ENCODE measurements around the gene GKAP1.
"Not testable (repeated sequence)": the region's sequence is repeated elsewhere in the genome, so short reads cannot be mapped to it uniquely, and the experiment has no call there.

The GKAP1 gene

DNA sequence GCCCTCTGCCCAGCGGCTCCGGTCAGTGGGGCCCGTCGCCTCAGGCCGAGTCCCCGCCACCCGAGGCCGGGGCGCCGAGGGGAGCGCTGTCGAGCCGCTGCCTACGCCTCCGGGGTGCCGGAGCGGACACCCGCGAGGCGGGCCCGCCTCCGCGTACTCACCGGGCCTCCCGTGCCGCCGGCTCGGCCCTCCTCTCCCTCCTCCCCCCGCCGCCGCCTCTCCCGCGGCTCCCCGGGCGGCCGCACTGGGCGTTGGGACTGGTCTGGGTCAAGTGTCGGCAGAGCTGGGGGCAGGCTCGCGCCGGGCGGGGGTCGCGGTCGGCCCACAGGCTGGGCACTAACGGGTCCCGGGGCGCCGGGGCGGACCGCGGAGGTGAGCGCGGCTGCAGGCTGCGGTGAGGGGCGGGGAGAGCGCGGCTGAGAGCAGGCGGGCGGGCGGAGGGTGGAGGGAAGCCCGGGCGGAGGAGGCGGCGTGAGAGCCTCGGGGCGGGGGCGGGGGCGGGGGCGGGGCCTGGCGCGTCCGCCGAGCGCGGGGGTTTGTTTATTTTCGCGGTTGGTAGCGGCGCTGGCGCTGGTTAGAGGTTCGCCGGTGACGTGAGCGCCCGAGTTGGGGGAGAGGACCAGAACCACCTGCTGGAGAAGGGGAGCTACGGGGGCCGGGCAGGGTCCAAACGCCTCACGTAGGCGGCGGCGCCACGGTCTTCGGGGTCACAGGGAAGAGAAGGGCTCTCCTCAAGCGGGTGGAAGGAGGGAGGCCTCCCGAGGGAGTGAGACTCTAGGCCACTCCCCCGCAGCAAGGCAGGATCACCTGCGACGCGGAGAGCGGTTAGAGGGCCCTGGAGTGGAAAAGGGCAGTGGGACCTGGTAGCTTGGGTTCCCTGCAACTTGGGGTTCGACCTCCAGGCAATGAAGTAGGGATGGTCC, at the start of gene GKAP1:
Gene GKAP1, minus strand, starts transcription at position 414 of the 923 bp plus-strand sequence. CDS start 11,252 bp downstream, outside the sequence.
- DNase-seq (ENCODE audit: extremely low read depth in 1 of 2, low read depth in 1 of 2) = peak; percentile 46 to 50

DNA sequence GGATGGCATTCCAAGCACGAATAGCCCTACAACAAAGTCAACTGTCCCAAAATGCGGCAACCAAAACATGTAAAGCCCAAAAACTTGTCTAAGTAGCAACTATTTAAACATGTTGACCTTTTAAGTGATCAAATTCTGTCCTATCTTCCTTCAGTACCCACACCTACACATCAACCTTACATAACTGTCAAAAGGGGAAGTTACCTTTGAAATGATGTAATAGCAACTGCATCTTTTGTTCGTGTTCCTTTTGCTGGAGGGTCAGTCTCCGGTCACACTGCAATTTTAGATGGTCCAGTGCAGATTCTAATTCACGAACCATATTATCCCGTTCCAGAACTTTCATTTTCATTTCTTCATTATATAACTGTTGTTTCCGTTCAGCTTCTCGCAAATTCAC, 32.3 kb upstream of the GKAP1 start:
- not testable (repeated sequence) for DNase-seq (ENCODE audit: extremely low read depth in 1 of 2, low read depth in 1 of 2)

DNA sequence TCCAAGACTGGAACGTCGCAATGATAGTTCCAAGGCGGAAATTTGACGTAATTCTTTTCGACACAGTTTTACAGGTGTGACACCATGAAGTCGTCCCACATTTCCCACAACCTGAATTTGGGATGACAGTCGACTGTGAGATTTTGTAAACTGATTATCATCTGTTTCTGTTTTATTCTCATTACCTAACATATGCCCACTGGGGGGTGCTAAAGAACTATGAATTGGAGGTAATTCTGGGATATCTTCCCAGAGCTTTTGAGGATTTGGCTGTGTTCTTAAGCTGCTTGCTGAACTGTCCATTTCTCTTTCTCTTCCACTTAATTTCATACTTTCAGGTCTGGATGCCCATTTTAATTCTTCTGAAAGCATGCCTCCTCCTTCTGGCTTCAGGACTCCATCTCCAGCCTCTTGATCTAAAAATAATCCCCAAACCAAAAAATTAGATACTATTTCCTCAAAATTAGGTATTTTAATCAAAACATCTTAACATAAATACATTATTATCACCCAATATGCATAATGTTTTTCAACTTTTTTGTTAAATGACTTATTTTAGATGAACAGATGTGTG, 19.6 kb upstream of the GKAP1 start:
- not testable (repeated sequence) for DNase-seq (ENCODE audit: extremely low read depth in 1 of 2, low read depth in 1 of 2)

GRCh38 chr9:83830426-83831071, 13.0 kb upstream of the GKAP1 start:
- DNase-seq (ENCODE audit: extremely low read depth in 1 of 2, low read depth in 1 of 2) = not testable (repeated sequence)

- DNase-seq (ENCODE audit: extremely low read depth in 1 of 2, low read depth in 1 of 2) = not testable (repeated sequence)
These were observed 7.5 kb upstream of the GKAP1 start for GRCh38 chr9:83824986-83825623.

DNA sequence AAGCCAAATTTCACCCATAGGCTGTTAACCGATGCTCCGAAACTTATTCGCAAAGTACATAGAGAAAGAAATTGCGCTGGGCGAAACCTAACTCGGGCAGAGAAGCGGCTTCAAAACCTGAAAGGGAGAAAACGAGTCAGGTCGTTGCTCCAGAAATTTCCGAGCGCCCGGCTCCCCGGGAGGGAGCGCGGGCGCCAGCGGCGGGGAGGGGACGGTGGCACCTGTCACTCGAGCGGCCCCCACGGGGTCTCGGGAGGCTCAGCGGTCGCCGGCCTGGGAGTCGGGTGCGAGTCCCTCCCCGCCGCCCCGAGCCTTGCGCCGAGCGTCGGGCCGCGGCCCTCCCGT, 586 bp downstream of the GKAP1 start:
- DNase-seq (ENCODE audit: extremely low read depth in 1 of 2, low read depth in 1 of 2) = peak in 1 of 2 donors; percentile 0

- not testable (repeated sequence) for DNase-seq (ENCODE audit: extremely low read depth in 1 of 2, low read depth in 1 of 2)
These were observed 2.4 kb downstream of the GKAP1 start for GRCh38 chr9:83815120-83815519.

GRCh38 chr9:83809213-83809612, 8.4 kb downstream of the GKAP1 start:
- DNase-seq (ENCODE audit: extremely low read depth in 1 of 2, low read depth in 1 of 2) = not testable (repeated sequence)

DNA sequence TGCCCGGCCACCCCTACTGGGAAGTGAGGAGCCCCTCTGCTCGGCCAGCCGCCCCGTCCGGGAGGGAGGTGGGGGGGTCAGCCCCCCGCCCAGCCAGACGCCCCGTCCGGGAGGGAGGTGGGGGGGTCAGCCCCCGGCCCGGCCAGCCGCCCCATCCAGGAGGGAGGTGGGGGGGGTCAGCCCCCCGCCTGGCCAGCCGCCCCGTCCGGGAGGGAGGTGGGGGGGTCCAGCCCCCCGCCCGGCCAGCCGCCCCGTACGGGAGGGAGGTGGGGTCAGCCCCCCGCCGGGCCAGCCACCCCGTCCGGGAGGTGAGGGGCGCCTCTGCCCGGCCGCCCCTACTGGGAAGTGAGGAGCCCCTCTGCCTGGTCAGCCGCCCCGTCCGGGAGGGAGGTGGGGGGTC, 13.1 kb downstream of the GKAP1 start:
- not testable (repeated sequence) for DNase-seq (ENCODE audit: extremely low read depth in 1 of 2, low read depth in 1 of 2)

DNA sequence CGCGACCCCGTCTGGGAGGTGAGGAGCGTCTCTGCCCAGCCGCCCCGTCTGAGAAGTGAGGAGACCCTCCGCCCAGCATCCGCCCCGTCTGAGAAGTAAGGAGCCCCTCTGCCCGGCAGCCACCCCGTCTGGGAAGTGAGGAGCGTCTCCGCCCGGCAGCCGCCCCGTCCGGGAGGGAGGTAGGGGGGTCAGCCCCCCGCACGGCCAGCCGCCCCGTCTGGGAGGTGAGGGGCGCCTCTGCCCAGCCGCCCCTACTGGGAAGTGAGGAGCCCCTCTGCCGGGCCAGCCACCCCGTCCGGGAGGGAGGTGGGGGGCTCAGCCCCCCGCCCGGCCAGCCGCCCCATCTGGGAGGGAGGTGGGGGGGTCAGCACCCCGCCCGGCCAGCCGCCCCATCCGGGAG, 13.6 kb downstream of the GKAP1 start:
- not testable (repeated sequence) for DNase-seq (ENCODE audit: extremely low read depth in 1 of 2, low read depth in 1 of 2)

GRCh38 chr9:83800236-83801033, 17.1 kb downstream of the GKAP1 start:
- no peak for DNase-seq (ENCODE audit: extremely low read depth in 1 of 2, low read depth in 1 of 2)

DNA sequence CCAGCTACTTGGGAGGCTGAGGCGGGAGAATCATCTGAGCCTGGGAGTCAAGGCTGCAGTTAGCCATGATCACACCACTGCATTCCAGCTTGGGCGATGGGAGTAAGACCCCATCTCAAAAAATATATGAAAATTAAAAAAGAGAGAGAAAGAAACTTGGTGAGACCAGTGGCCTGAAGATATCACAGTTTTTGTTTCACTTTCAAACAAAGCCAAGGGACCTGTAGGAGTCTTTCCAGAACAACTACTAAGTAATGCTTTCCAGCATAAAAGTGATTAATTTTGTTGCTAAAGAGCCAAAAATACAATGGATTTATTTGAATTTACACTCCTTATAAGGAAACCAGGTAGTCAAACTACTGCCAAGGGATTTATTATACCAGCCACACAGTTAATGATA, 23.5 kb downstream of the GKAP1 start:
- DNase-seq (ENCODE audit: extremely low read depth in 1 of 2, low read depth in 1 of 2) = no peak

- DNase-seq (ENCODE audit: extremely low read depth in 1 of 2, low read depth in 1 of 2) = no peak
These were observed 24.8 kb downstream of the GKAP1 start for GRCh38 chr9:83792746-83793145.

GRCh38 chr9:83778164-83778563, 39.4 kb downstream of the GKAP1 start:
- DNase-seq (ENCODE audit: extremely low read depth in 1 of 2, low read depth in 1 of 2) = no peak

DNA sequence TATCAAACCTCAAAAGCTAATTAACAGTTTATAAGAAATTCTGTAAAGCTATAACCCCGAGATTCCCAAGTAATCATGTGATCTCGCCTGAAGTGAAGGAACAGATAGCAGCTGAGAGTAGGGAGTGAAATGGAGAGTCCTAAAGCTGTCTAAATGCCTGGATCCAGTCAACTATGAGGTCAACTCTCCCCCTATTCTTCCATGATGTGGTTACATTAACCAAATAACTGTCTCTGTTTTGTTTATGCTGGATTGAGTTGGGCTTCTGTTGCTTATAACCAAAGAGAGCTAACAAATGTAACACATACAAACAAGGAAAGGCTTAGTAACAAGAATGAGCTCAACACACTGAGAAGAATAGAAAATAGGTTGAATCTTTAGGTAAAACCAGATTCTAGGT, 41.6 kb downstream of the GKAP1 start:
- DNase-seq (ENCODE audit: extremely low read depth in 1 of 2, low read depth in 1 of 2) = no peak

GRCh38 chr9:83772860-83773259, 44.7 kb downstream of the GKAP1 start:
- DNase-seq (ENCODE audit: extremely low read depth in 1 of 2, low read depth in 1 of 2) = no peak

- no peak for DNase-seq (ENCODE audit: extremely low read depth in 1 of 2, low read depth in 1 of 2)
These were observed 52.2 kb downstream of the GKAP1 start for GRCh38 chr9:83765376-83765775.

- DNase-seq (ENCODE audit: extremely low read depth in 1 of 2, low read depth in 1 of 2) = no peak
These were observed 63.1 kb downstream of the GKAP1 start for GRCh38 chr9:83754383-83754977.

DNA sequence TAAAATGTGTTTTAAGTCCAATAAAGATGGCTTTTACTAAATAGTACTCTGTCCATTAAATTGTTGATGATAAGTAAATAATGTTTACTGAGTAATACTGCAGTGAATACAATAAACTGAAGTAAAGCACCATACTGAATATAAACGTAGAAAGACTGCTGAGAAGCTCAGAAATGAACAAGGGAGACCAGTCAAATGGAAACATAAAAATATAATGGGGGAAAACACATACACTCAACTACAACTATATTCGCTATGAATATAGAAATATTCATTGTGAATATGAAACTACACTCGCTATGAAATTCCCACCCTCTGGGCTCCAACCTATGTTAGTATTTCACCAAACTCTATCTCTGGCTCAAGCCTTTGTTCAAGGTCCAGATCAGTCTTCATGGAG, 67.9 kb downstream of the GKAP1 start:
- no peak for DNase-seq (ENCODE audit: extremely low read depth in 1 of 2, low read depth in 1 of 2)

GRCh38 chr9:83744206-83744605, 73.4 kb downstream of the GKAP1 start:
- DNase-seq (ENCODE audit: extremely low read depth in 1 of 2, low read depth in 1 of 2) = no peak
